GM12801 (cell line): Measurements from ENCODE around the gene ABR.

Experiments
- TF ChIP-seq, protein P1 (sequence below): IDR thresholded peaks from one replicate; pipeline ENCODE4 v1.5.1; 2011; ENCODE audit warnings: control low read depth; ENCODE audit not compliant: insufficient read length; ENCODE audit errors: extremely low read depth

Gene ABR

DNA sequence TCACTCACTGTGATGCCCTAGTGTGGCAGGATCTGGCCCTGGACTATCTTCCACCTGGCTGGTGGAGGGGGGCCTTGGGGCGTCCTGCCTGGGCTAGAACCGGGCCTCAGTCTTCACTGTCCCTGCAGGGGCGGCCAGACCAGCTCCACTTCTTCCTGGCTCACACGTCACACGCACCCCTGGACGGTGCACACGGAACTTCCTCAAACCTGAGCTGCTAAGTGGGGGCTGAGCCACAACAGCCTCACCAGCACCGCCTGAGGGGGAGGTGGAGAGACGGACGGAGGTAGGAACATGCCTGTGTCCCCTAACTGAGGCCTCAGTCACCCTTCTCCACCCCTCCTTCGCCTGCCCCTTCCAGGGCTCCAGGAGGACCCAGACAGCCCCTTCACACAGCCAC is 146.3 kb downstream of the ABR start:
- TF ChIP-seq, protein P1, sequence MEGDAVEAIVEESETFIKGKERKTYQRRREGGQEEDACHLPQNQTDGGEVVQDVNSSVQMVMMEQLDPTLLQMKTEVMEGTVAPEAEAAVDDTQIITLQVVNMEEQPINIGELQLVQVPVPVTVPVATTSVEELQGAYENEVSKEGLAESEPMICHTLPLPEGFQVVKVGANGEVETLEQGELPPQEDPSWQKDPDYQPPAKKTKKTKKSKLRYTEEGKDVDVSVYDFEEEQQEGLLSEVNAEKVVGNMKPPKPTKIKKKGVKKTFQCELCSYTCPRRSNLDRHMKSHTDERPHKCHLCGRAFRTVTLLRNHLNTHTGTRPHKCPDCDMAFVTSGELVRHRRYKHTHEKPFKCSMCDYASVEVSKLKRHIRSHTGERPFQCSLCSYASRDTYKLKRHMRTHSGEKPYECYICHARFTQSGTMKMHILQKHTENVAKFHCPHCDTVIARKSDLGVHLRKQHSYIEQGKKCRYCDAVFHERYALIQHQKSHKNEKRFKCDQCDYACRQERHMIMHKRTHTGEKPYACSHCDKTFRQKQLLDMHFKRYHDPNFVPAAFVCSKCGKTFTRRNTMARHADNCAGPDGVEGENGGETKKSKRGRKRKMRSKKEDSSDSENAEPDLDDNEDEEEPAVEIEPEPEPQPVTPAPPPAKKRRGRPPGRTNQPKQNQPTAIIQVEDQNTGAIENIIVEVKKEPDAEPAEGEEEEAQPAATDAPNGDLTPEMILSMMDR = no peak

DNA sequence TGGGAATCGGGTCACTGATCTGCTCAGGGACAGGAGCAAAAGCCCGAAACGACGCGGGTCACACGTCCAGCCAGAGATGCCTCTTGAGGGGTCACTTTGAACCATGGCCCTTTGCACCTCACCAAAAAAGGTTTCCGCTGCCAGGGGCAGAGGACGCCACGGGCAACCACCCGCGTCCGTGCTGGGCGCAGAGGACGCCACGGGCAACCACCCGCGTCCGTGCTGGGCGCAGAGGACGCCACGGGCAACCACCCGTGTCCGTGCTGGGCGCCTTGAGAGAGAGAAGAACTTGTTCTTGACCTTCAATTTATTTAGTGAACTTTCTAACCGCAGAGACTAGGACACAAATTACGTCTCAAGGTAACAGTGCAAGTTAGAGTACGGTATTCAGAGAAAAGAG is 147.4 kb downstream of the ABR start:
- TF ChIP-seq, protein P1 = no peak

DNA sequence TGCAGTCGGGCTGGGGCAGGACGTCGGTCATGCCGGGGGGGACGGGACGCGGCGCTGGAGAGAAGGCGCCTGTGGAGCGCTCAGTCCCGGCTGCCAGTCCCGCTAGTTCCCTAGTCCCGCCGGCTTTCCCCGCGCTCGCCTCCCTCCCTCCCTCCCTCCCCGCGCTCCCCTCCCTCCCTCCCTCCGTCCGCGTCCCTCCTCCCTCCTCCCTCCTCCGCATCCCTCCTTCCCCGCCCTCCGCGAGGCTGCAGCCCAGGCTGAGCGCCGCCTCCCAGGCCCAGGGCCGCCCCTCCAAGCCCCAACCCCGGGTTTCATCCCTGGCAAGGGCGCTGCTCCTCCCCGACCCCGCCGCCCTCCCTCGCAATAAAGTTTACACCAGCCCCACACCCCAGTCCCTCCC is 148.1 kb downstream of the ABR start:
- TF ChIP-seq, protein P1 = no peak

DNA sequence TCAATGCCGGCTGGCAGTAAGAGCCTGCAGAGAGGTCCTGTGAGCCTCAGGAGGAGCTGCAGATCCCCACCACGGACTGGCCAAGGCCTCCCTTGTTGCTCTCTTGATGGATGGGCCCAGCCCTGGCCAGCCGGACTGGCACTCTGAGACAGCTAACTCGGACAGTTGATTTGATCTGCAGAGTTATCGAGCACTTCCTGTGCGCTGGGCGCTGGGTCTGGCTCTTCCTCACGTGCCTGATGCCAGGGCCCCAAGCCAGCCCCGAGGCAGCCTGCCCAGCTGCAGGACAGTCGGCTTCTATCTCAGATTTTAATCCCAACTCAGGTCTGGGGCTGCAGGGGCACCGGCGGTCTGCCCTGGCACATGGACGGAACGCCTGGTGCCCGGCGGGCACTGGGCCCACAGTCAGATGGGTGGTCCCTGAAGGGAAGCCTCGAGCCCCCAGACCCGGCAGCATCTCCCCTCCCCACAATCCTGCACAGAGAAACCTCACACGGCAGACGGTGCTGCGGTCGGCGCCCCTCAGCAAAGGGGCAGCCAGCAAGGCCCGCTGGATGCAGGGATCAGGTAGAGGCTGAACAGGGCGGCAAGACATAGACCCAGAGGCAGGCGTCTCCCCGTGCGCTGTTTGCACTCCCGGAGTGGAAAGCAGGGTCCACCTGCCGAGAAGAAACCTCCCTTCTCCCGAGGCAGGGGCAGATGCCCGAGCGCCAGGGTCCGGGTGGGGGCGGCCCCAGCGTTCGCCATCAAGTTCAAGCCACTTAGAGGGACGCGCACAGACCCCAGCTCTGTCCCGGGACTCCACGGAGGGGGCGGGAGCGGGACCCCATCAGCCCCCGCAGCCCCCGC is 148.9 kb downstream of the ABR start:
- TF ChIP-seq, protein P1 = no peak

DNA sequence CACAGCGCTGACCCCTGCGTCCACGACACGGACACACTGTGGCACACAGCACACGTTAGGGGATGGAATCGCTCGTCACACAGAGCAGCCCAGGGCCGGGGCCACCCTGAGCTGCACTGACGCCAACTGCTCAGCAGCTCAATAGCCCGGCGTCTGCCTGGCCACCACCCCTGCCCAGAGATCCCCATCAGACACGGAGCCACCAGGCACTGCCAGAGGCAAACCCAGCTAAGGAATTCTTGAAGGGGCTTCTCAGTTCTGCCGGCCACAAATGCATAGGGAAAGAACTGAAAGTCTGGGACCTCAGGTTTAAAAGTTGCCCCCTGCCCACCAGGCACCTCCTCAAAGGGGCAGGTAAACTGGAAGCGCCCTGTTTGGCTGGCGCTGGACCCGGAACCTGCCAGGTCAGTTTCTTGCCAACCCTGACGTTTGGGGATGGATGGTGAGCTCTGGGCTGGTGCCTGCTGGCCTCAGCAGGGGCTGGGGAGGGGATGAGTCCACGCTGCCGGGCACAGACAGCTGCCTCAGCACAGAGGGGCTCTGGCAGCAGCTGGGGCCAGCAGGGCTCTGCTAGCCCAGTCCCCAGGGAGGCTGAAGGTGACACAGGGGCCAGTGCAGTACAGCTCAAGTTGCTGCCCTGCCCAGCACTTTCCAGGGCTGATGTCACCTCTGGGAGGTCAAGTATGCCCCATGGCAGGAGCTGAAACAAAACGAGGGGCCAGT is 149.7 kb downstream of the ABR start:
- TF ChIP-seq, protein P1 = no peak

DNA sequence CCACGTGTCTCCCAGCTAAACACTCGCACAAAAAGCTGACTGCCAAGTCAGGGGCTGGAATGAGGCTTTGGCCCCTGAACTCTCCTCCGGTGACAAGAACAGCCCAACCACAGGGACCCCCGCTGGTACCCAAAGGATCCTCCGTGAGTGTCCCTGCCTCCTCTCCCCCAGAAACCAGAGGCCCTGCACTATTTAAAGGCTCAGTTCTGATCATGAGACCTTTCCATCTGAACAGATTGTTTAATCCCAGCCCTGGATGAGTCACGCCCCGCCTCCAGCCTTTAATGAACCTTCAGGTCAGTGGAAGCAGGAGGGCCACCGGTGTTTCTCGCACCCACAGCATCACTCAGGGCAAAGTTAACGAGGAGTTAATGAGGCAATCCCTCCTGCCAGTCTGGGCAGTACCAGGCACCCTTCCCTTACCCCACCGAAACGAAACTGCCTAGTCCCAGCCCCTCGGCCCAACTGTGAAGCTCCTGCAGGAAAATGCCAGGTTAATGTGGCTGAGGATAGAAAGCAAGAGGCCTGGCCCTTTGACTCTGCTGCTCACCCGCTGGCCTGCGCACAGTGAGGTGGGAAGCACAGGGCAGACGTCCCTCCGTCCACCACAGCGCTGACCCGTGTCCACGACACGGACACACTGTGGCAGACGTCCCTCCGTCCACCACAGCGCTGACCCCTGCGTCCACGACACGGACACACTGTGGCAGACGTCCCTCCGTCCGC is 150.4 kb downstream of the ABR start:
- TF ChIP-seq, protein P1 = no peak

DNA sequence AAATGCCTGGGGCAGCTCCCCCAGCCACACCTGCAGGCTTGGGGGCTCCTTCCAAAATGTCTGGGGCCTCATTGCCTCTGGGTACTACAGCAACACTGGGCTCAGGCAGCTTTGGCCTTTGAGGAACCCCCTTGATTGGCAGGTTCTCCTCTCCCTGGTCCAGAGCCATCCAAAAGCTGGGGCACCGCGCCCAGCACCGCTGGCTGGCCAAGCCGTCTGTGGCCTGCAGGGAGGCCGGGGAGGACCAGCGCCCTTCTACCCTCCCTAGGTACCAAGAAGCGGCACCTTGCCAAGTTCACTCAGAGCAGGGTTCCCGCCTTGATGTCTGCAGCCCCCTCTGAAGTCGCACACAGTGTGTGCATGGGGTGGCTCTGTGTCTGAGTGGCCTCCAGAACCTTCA is 152.7 kb downstream of the ABR start:
- TF ChIP-seq, protein P1 = no peak
